Hematopoietic multipotent progenitor cell treated with erythropoietin and hydrocortisone succinate and interleukin-3 and kit ligand, for 8 days (in vitro differentiated cells): ENCODE results near the gene FETUB.
"Not testable (repeated sequence)": the region's sequence is repeated elsewhere in the genome, so short reads cannot be mapped to it uniquely, and the experiment has no call there.

Experiments used
- DNase-seq: peaks from one replicate; pipeline ENCODE4 v3.0.0-alpha.2; 2015

The FETUB gene

GRCh38 chr3:186613637-186614265 is 26.4 kb upstream of the FETUB start:
- DNase-seq: no peak

GRCh38 chr3:186614266-186614596 is 26.0 kb upstream of the FETUB start:
- DNase-seq: no peak

- peak; percentile 82 for DNase-seq
These were observed 25.4 kb upstream of the FETUB start for GRCh38 chr3:186614597-186615483.

- no peak for DNase-seq
These were observed 23.9 kb upstream of the FETUB start for GRCh38 chr3:186616299-186616617.

GRCh38 chr3:186617036-186617946 is 22.9 kb upstream of the FETUB start:
- peak; percentile 90 for DNase-seq

GRCh38 chr3:186618318-186618938 is 21.8 kb upstream of the FETUB start:
- DNase-seq: no peak

- no peak for DNase-seq
These were observed 20.4 kb upstream of the FETUB start for GRCh38 chr3:186619787-186620212.

GRCh38 chr3:186620213-186621092 is 19.7 kb upstream of the FETUB start:
- no peak for DNase-seq

GRCh38 chr3:186621894-186622650 is 18.1 kb upstream of the FETUB start:
- no peak for DNase-seq

- no peak for DNase-seq
These were observed 17.4 kb upstream of the FETUB start for GRCh38 chr3:186622651-186623310.

GRCh38 chr3:186624598-186624997 is 15.6 kb upstream of the FETUB start:
- no peak for DNase-seq

- no peak for DNase-seq
These were observed 14.6 kb upstream of the FETUB start for GRCh38 chr3:186625600-186626042.

GRCh38 chr3:186626254-186626847 is 13.8 kb upstream of the FETUB start:
- DNase-seq: no peak

- DNase-seq: no peak
These were observed 12.3 kb upstream of the FETUB start for GRCh38 chr3:186627852-186628414.

- DNase-seq: peak; percentile 87
These were observed 11.4 kb upstream of the FETUB start for GRCh38 chr3:186628756-186629155.

GRCh38 chr3:186630950-186631641 is 9.1 kb upstream of the FETUB start:
- peak; percentile 70 for DNase-seq

- DNase-seq: no peak
These were observed 6.7 kb upstream of the FETUB start for GRCh38 chr3:186633481-186633880.

- DNase-seq: not testable (repeated sequence)
These were observed 6.0 kb upstream of the FETUB start for GRCh38 chr3:186634207-186634606.

GRCh38 chr3:186635532-186635931 is 4.7 kb upstream of the FETUB start:
- DNase-seq: no peak
